GM23338 (cell line): ENCODE measurements around the gene P2RY12. TPM values are rescaled to one million over a fixed set of nuclear protein-coding genes. Genes with fewer than 3 reads are reported as not detected.

Experiments
- ATAC-seq: fragments of 200-7000 bp; cut with Tn5 transposase; 3 replicates; pipeline ENCODE4 v1.9.1; 2020
- DNase-seq: peaks from one replicate; pipeline ENCODE4 v3.0.0-alpha.2; 2015; ENCODE audit warnings: low spot score
- H2AFZ ChIP-seq: fragments of 200-600 bp; sonication (generic); 2 replicates; pipeline ENCODE4 v1.8.0; 2016; ENCODE audit warnings: antibody characterized with exemption, mild to moderate bottlenecking, moderate library complexity
- H3F3A ChIP-seq: fragments of 200-600 bp; sonication (generic); replicated peaks from 2 replicates; pipeline ENCODE4 v1.8.0; 2017; ENCODE audit warnings: antibody characterized with exemption, mixed run types, low read depth
- H3K27ac ChIP-seq: fragments of 200-600 bp; sonication (generic); 2 replicates; pipeline ENCODE4 v1.6.1; 2016; ENCODE audit warnings: low read depth
- H3K27me3 ChIP-seq: fragments of 200-600 bp; sonication (generic); 2 replicates; pipeline ENCODE4 v1.8.0; 2016; ENCODE audit warnings: mild to moderate bottlenecking, mixed run types, moderate library complexity; ENCODE audit not compliant: insufficient read depth
- H3K36me3 ChIP-seq: fragments of 200-600 bp; sonication (generic); 2 replicates; pipeline ENCODE4 v1.8.0; 2016; ENCODE audit warnings: mild to moderate bottlenecking; ENCODE audit not compliant: insufficient read depth
- H3K4me1 ChIP-seq: fragments of 200-600 bp; sonication (generic); 2 replicates; pipeline ENCODE4 v1.8.0; 2016; ENCODE audit warnings: mild to moderate bottlenecking, moderate library complexity; ENCODE audit not compliant: insufficient read depth
- H3K4me2 ChIP-seq: fragments of 200-600 bp; sonication (generic); 2 replicates; pipeline ENCODE4 v1.7.1; 2017; ENCODE audit warnings: mixed run types
- H3K4me3 ChIP-seq: fragments of 200-600 bp; sonication (generic); 2 replicates; pipeline ENCODE4 v1.6.1; 2016; ENCODE audit warnings: mixed run types
- H3K79me2 ChIP-seq: fragments of 200-600 bp; sonication (generic); replicated peaks from 2 replicates; pipeline ENCODE4 v1.8.0; 2017; ENCODE audit warnings: mild to moderate bottlenecking; ENCODE audit not compliant: insufficient read depth
- H3K9me2 ChIP-seq: fragments of 200-600 bp; sonication (generic); 2 replicates; pipeline ENCODE4 v1.8.0; 2017; ENCODE audit not compliant: insufficient read depth
- H4K20me1 ChIP-seq: fragments of 200-600 bp; sonication (generic); replicated peaks from 2 replicates; pipeline ENCODE4 v1.8.0; 2017; ENCODE audit warnings: mild to moderate bottlenecking; ENCODE audit not compliant: insufficient read depth
- H3K27ac Mint-ChIP-seq: 2 replicates; pipeline ENCODE4 v1.8.0; 2020; ENCODE audit warnings: inconsistent platforms, mild to moderate bottlenecking, moderate library complexity, mixed read lengths
- H3K27me3 Mint-ChIP-seq: 3 replicates; pipeline ENCODE4 v1.8.0; 2022; ENCODE audit warnings: low read depth, mild to moderate bottlenecking, moderate library complexity, mixed read lengths, inconsistent platforms; ENCODE audit not compliant: insufficient read depth, poor library complexity
- H3K36me3 Mint-ChIP-seq: 3 replicates; pipeline ENCODE4 v1.8.0; 2021; ENCODE audit warnings: low read depth, mild to moderate bottlenecking, inconsistent platforms, moderate library complexity, mixed read lengths
- H3K4me1 Mint-ChIP-seq: 3 replicates; pipeline ENCODE4 v1.8.0; 2020; ENCODE audit warnings: mild to moderate bottlenecking, inconsistent platforms, mixed read lengths
- H3K4me3 Mint-ChIP-seq: 3 replicates; pipeline ENCODE4 v1.8.0; 2021; ENCODE audit warnings: moderate library complexity, mild to moderate bottlenecking, inconsistent platforms, mixed read lengths
- H3K9me3 Mint-ChIP-seq: 3 replicates; pipeline ENCODE4 v1.8.0; 2020; ENCODE audit warnings: moderate library complexity, mild to moderate bottlenecking, inconsistent platforms, mixed read lengths
- CTCF ChIP-seq, 2 experiments: fragments of 200-600 bp in 1 of 2; sonication (generic) in 1 of 2; conservative IDR thresholded peaks; 2 replicates each; pipeline versions ENCODE4 v1.5.1 to v1.6.1; 2016 to 2017; ENCODE audit warnings: antibody characterized with exemption in 2 of 2, low read depth in 2 of 2, mild to moderate bottlenecking in 2 of 2, moderate library complexity in 1 of 2
- ETS1 ChIP-seq: IDR thresholded peaks from 2 replicates; pipeline ENCODE4 v1.6.1; 2016; ENCODE audit warnings: antibody characterized with exemption
- EZH2phosphoT487 ChIP-seq: fragments of 200-600 bp; sonication (generic); IDR thresholded peaks from one replicate; pipeline ENCODE4 v1.8.1; 2018; ENCODE audit warnings: antibody characterized with exemption; ENCODE audit not compliant: unreplicated experiment
- JUNB ChIP-seq: IDR thresholded peaks from one replicate; pipeline ENCODE4 v1.6.1; 2016; ENCODE audit warnings: antibody characterized with exemption; ENCODE audit not compliant: unreplicated experiment
- NANOG ChIP-seq: IDR thresholded peaks from 2 replicates; pipeline ENCODE4 v1.6.1; 2016; ENCODE audit warnings: antibody characterized with exemption, borderline replicate concordance
- POLR2AphosphoS5 ChIP-seq: IDR thresholded peaks from 2 replicates; pipeline ENCODE4 v1.6.1; 2016; ENCODE audit warnings: antibody characterized with exemption, low read depth
- STAT1 ChIP-seq: IDR thresholded peaks from one replicate; pipeline ENCODE4 v1.6.1; 2016; ENCODE audit warnings: antibody characterized with exemption; ENCODE audit not compliant: unreplicated experiment
- ZNF331 ChIP-seq: fragments of 250-450 bp; sonication (Bioruptor Pico); IDR thresholded peaks from 2 replicates; pipeline ENCODE4 v1.5.0; 2020; ENCODE audit warnings: low read depth, mild to moderate bottlenecking, moderate library complexity
- ZNF462 ChIP-seq: fragments of 250-450 bp; sonication (Bioruptor Pico); IDR thresholded peaks from 2 replicates; pipeline ENCODE4 v1.5.0; 2020; ENCODE audit warnings: mild to moderate bottlenecking, moderate library complexity
- polyA plus RNA-seq: library from polyadenylated mRNA; unstranded; fragments of >200 nt; fragmentation: Nextera tagmentation; extraction: Ambion mirVana; gene quantifications from 2 replicates; pipeline ENCODE4 v1.2.1, GENCODE V29; 2016
- total RNA-seq: library from RNA; depleted of rRNA; stranded (reverse); fragments of >200 nt; shearing (Covaris generic); gene quantifications from 2 replicates; pipeline ENCODE4 v1.2.3, GENCODE V29; 2014

The P2RY12 gene
- total and polyA plus RNA-seq, 2 experiments from 2014 or later: 1.1 TPM; not detected in 1

GRCh38 chr3:151356794-151357462 is 27.6 kb downstream of the P2RY12 start:
- no peak overlapping the region for H3K27ac Mint-ChIP-seq
- no peak overlapping the region for H2AFZ ChIP-seq

GRCh38 chr3:151351648-151352047 is 32.9 kb downstream of the P2RY12 start:
- H3K36me3 Mint-ChIP-seq: peaks cover 4% of the 10 kb centered on the region; the same call in 2 of the 3 replicates
- Histone ChIP-seq H3K9me2 (no peaks in the 10 kb centered on the region), H4K20me1 (no peaks in the 10 kb centered on the region), H2AFZ (no peak overlapping the region), H3K4me3 (no peak overlapping the region), H3K27ac (no peak overlapping the region), H3K4me2 (no peak overlapping the region), H3F3A (no peaks in the 10 kb centered on the region), H3K27me3 (no peaks in the 10 kb centered on the region), H3K36me3 (no peaks in the 10 kb centered on the region), H3K4me1 (peaks cover 38% of the 10 kb centered on the region), H3K79me2 (no peaks in the 10 kb centered on the region)
- no peak overlapping the region for H3K4me3 Mint-ChIP-seq
- no peaks in the 10 kb centered on the region for H3K9me3 Mint-ChIP-seq
- peaks cover 4% of the 10 kb centered on the region for H3K27me3 Mint-ChIP-seq
- 0 out of 2 replicates have a peak overlapping the region, but pooled peaks have one; percentile 18 for H3K27ac Mint-ChIP-seq
- peaks cover 44% of the 10 kb centered on the region for H3K4me1 Mint-ChIP-seq
- no peak for DNase-seq
- ATAC-seq: no peak
- TF ChIP-seq NANOG (no peak), CTCF (conservative IDR thresholded peaks at IDR 0.05; ENCODE audit: low read depth in 2 of 2) (no peak), ZNF462 (CRISPR knock-in tag) (no peak), EZH2phosphoT487 (no peak), ETS1 (no peak), ZNF331 (CRISPR knock-in tag) (no peak), STAT1 (no peak), JUNB (no peak)

More at GRCh38 chr3:151356794-151357462, 27.6 kb downstream of the P2RY12 start:
- Mint-ChIP-seq H3K27me3 (peaks cover 1% of the 10 kb centered on the region), H3K4me3 (no peak overlapping the region), H3K9me3 (no peaks in the 10 kb centered on the region), H3K4me1 (peaks cover 6% of the 10 kb centered on the region), H3K36me3 (peaks cover 4% of the 10 kb centered on the region; the same call in 2 of the 3 replicates)
- TF ChIP-seq NANOG (no peak), POLR2AphosphoS5 (no peak), EZH2phosphoT487 (no peak)
- no peaks in the 10 kb centered on the region for H3K9me2 ChIP-seq
- H3K27ac ChIP-seq: no peak overlapping the region
- no peak overlapping the region for H3K4me3 ChIP-seq
- no peaks in the 10 kb centered on the region for H3F3A ChIP-seq
- no peaks in the 10 kb centered on the region for H3K27me3 ChIP-seq
- DNase-seq (no peak), ATAC-seq (no peak)
- H3K4me2 ChIP-seq: no peak overlapping the region
- peaks cover 12% of the 10 kb centered on the region for H3K4me1 ChIP-seq
- H3K36me3 ChIP-seq: no peaks in the 10 kb centered on the region
- H3K79me2 ChIP-seq: no peaks in the 10 kb centered on the region
- no peaks in the 10 kb centered on the region for H4K20me1 ChIP-seq
